Stimulated activated CD4-positive, alpha-beta T cell treated with anti-CD3 and anti-CD28 coated beads, TNF-alpha, amount 100 ng/mL, for 1 hour (primary cell): ENCODE measurements around the gene PCAT7.

Experiments
- DNase-seq, 3 donors: peaks; one replicate each; pipeline ENCODE4 v3.0.0-alpha.2; 2020; ENCODE audit warnings: low read depth in 3 of 3, low spot score in 1 of 3

PCAT7 gene

DNA sequence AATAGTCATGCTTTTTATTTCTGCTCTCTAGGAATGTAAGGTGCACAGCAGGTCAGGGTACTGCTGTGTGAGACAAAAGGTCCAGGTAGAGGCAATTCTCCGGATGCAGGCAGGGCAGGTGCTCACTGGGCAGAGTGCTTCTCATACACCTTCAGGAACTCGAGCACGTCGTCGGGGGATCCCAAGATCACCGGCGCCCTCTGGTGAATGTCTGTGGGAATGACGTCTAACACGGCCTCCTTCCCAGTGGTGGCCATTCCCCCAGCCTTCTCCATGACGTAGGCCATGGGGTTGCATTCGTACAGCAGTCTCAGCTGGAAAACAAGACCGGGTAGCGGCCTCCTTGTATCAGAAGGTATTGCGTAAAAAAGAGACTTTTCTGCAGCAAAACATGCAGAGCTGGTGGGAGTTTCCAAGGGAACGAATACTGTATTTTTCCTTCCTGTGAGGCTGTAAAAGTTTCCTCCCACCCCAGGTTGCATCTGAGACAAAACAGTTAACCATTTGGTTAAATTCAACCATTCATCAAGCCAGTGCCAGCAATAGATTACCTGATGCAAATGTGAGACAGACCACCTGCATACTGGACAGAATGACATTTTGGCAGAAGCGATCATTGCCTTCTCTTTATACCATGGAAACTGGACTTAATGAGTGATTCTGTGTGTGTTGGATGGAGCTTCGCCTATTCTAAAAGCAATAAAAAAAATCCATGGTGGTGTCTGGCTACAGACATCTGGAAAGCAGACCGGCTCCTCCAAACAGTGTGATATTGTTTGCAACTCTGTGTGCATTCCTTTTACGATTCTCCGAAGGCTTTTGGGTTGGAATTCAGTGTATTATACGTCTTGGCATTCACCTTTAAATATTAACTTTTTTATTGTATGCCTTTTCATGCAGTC, 48.6 kb downstream of the PCAT7 start:
- peak; percentile 6 to 48 (median 19) for DNase-seq

DNA sequence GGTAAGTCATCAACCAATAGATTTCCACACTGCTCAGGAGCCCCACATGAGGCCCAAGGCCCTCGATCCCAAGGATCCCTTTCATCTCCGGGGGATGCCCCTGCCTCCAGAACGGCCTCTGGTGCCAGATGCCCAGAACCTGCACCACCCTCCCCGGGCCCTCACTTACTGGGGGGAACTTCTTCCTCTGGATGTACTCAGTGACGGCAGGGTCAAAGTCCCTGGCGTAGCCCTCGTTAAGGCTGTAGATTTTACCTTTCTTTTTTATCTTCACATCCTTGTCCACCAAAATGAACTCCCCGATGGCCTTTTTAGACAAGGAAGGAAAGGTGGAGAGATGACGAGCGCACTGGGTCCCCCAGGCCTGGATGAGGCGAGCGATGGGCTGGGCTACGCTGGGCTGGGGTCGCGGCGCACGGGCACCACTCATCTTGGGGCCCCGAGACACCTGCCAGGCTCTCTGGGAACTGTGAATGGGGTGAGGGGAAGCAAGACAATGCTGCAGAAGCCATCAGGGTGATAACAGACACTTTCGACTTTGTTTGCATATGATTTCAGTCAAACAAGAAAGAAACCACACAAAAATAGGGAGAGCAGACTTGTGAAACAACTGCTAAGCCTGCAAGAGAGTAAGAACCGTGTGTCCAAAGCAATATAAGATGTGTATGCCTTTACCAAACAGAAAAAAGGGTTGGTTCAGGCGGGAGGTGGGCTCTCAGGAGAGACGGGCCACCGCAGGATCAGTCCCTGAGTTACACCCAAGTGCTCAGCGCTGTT, 52.0 kb downstream of the PCAT7 start:
- DNase-seq: no peak

DNA sequence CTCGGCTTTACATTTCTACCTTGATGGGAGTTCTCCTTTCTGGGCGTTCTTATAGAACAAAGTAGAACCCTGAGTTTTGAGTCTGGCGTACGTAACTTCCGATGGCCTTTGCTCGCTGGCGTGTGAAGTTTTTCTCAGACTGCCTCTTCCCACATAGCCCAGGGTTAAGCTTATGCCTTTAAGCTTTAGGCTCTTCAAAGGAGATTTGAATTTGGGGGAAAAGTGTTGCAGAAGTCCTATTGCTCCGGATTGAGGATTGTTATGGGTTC, 52.5 kb downstream of the PCAT7 start:
- DNase-seq: no peak

DNA sequence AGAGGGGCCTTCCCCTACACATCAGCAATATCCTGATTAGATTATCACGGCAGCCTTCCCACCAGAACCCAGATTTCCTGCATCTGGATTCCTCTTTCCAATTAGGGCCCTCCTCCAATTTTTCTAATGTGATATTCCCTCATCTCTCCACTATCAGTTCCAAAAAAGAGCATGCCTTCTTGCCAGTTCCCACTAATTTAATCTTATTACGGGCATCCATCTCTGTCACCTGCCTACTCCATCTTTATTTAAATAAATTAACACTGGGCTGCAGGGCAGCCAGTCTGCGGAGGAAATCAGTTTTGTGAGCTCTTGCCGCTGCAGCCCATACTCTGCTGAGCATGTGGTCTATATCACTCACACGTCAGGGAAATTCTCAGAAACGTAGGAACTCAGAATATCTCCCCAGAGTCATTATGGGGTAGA, 55.3 kb downstream of the PCAT7 start:
- DNase-seq: no peak

DNA sequence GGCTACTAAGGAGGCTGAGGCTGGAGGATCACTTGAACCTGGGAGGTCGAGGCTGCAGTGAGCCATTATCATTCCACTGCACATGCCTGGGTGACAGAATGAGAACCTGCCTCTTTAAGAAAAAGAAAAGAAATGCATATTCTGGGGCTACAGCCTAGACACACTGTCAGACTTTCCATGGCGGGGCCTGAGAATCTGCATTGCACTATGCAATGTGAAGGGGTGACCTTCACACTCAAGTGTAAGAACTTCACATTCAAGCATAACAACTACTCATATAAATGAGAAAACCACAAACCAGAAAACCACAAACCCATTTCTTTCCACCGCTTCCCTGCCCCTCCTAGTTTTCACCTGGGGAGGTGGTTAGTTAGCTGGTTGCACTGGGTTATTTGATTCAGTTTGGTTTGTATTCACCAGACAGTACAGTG, 56.8 kb downstream of the PCAT7 start:
- no peak for DNase-seq

DNA sequence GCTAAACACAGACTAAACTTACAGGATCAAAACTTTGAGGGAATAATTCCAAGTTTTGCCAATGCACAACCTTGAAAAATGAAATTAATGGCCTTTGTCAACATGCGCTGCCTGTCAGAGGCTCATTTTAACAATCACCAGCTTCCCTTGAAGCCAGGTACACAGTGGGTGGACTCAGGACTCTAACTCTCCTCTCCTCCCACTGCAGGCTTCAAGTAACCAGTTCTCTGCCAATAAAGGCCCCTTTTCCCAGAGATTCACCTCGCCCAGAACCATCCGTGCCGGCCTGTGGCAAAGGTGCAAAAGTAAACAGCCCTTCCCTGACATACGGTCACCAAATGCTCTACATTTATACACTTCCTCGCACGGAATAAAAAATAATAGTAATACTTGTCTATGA, 57.2 kb downstream of the PCAT7 start:
- DNase-seq: no peak

DNA sequence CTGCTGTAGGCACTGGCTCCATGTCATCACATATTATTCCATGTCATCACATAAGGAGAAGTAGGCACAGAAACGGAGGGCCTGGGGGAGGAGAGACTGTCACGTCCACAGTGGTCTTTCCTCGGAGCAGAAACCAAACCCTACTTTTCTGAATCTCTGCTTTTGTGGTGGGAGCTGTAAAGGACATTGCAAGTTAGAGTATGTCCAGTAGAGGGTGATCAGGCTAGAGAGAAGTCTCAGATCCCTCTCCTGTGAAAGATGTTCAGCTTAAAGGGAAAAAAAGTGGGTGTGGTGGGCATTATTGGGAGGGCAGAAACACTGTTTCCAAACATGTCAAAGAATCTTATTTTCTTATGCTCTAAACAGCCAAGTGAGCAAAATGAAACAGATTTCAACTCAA, 58.1 kb downstream of the PCAT7 start:
- no peak for DNase-seq

DNA sequence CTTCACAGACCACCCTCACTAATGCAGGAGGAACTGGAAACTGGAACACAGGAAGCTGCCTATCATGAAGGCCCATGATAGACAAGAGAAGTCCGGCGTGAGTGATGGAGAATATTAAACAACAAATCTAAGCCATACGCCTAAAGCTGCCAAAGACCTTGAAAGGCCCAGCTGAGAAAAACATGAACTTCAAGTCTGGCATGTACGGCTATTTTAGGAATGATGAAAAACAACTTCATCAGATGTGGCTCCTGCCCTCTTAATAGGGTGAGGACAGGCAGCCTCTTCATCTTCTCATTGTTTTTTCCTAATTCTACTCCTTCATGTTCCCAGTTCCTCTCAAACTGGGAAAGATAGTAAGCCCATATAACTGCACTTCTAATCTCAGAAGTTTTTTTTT, 64.1 kb downstream of the PCAT7 start:
- no peak for DNase-seq
